ENCODE data around the gene MLST8. TPM values are rescaled to one million over a fixed set of nuclear protein-coding genes. Genes with fewer than 3 reads are reported as not detected.
A peak's percentile ranks its signal among the peaks of the same experiment; 100 is the strongest.

MLST8 gene
- total RNA-seq, 2 donors from 2014 or later, result 26.7 to 31.4 TPM

DNA sequence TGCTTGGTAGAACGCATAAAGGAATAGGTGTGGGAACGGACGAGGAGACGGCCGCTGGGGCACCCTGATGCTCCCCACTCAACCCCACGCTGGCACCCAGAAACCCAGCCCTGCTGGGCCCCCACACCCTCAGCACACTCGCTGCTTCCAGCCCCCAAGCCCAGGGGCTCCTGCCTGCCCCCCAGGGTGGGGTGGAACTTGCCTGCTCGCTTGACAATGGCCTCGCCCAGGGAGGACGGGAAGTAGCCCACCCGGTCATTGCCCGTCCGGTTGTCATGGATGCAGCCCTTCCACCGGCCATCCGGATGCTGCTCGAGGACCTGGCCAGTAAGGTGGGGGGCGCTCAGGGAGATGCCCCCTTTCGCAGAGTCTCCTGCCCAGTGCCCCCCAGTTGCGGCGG is 18.7 kb upstream of the MLST8 start:
- intact Hi-C loops (cut with DNase I, micrococcal nuclease), result no loop called here
- DNase-seq (no peak), ATAC-seq (no peak)

DNA sequence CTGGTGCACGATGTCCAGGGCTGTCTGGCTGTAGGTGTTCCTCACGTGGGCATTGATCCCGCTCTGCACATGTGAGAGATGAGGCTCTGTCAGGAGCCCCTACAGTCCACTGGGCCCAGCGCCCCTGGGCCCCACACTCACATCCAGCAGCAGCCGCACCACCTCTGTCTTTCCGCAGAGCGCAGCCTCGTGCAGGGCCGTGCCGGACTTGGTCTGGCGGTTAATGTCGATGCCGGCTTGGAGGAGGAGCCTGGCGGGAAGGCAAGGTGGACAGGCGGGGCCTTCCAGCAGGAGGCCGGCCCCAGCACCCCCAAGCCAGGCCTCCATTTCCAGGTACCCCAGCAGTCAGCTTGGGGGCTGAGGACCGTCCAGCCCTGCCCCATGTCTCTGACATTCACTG is 18.0 kb upstream of the MLST8 start:
- ATAC-seq, result peak; percentile 48
- DNase-seq, result no peak
- intact Hi-C loops (cut with DNase I, micrococcal nuclease), result no loop called here

GRCh38 chr16:2188395-2188794 is 16.9 kb upstream of the MLST8 start:
- DNase-seq (no peak), ATAC-seq (no peak)
- intact Hi-C loops (cut with DNase I, micrococcal nuclease), result no loop called here

GRCh38 chr16:2189252-2189893 is 15.9 kb upstream of the MLST8 start:
- intact Hi-C loops (cut with DNase I, micrococcal nuclease), result no loop called here

GRCh38 chr16:2190002-2190658 is 15.1 kb upstream of the MLST8 start:
- intact Hi-C loops (cut with DNase I, micrococcal nuclease), result no loop called here
- ATAC-seq, result no peak
- no peak for DNase-seq

More at GRCh38 chr16:2189252-2189893, 15.9 kb upstream of the MLST8 start:
- no peak for DNase-seq
- no peak for ATAC-seq

GRCh38 chr16:2190659-2191445 is 14.4 kb upstream of the MLST8 start:
- intact Hi-C loops (cut with DNase I, micrococcal nuclease), result no loop called here
- ATAC-seq, result no peak
- no peak for DNase-seq

GRCh38 chr16:2191446-2191706 is 13.9 kb upstream of the MLST8 start:
- ATAC-seq (no peak), DNase-seq (no peak)
- intact Hi-C loops (cut with DNase I, micrococcal nuclease), result no loop called here

DNA sequence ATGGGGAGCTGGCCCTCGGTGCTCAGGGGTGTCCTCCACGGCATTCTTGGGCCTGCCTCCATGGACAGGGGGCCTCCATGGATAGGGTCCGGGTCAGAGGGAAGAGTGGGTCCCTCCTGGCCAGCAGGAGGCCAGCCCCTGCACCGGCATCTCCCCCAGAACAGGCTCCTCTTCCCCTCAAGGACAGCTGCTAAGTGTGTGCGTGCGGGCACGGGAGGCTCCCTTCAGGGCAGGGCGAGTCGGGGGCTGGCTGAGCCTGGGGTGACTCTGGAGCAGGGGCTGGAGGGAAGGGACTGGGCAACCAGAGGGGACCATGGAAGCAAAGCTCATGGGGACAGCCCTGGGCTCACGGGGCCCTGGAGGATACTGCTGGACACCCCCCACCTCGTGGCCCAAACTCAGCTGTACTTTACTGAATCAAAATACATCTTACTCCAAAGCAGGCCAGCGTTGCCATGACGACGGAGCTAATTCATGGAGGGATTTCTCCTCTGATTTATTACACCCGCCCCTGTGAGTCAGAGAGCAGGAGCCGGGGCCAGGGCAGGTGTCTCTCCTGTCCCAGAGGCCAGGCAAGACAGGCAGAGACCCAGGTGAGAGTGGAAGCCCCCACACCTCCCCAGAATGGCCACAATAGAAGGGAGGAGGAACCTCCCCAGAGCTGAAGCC is 11.0 kb upstream of the MLST8 start:
- ATAC-seq, result no peak
- intact Hi-C loops (cut with DNase I, micrococcal nuclease), result no loop called here

GRCh38 chr16:2194852-2195321 is 10.4 kb upstream of the MLST8 start:
- DNase-seq, result peak; percentile 56 to 68
- ATAC-seq, result peak; percentile 94
- intact Hi-C loops (cut with DNase I, micrococcal nuclease), result no loop called here

More for the DNA sequence above, 11.0 kb upstream of the MLST8 start:
- no peak for DNase-seq

DNA sequence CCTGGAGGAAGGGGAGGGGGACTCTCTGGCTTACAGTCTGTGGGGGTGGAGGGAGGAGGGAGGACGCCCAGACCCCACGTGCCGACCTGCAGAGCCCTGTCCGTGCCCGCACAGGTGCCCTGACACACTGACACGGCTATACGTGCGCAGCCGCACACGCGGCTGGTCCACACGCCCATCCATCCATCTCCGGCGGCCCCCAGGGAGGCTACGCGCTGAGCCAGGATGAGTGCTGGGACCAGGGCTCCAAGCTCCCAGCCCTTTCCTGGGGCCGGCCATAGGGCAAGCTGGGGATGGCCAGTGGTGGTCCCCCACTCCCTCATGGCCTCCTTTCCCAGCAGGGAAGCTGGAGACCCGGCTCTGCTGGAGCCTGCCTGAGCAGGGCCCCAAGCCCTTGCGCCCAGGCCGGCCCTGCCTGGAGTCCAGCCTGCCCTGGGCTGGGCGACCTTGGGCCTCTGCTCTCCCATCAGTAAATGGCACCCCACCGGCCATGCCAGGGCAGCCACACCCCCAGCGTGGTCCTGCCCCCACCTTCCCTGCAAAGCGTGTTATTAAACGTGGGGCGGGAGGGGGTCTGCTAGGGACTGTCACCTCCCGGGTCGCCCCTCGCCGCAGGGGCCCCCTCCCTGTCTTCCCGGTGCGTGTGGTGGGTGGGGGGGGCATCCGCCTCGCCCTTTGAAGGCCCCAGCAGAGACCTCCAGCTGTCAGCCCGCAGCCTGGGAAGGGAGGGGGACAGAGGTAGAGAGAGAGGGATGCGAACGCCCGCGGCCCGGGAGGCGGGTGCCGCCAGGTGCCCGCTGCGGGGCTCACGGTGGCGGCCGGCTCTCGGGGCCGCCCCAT is 9.7 kb upstream of the MLST8 start:
- intact Hi-C loops (cut with DNase I, micrococcal nuclease), result no loop called here
- ATAC-seq (peak; percentile 39), DNase-seq (no peak)

- peak; percentile 33 for ATAC-seq
- no peak for DNase-seq
- intact Hi-C loops (cut with DNase I, micrococcal nuclease), result no loop called here
Observed at GRCh38 chr16:2196162-2196980, 8.9 kb upstream of the MLST8 start, which contains the start of gene CASKIN1. Gene CASKIN1 (minus strand): TSS chr16:2196605. CDS start chr16:2196432, 173 bp downstream.

DNA sequence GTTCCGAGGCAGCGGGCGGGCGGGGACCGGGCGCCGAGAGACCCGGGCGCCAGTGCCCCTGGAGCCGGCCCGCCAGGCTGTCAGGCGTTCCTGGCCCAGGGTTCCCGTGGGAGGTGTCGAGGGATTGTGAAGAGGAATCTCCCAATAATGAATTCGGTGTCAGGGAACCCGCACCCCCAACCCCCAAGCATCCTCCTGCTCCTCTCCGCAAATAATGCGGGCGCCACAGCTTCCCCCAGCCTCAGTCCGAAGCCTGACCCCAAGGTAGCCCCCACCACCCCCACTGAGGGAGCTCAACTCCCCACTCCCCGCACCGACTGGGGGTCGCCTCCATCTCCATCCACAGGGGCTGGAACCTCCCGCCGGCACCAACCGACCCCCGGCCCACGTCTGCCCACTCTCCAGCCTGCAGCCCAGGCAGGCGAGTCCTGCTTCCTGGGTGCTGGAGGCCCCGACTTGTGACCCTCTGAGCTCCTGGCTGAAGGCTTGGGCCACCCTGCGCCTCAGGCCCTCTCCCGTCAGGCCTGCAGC is 8.2 kb upstream of the MLST8 start:
- intact Hi-C loops (cut with DNase I, micrococcal nuclease), result no loop called here
- ATAC-seq, result no peak
- DNase-seq, result no peak

GRCh38 chr16:2197765-2198164 is 7.5 kb upstream of the MLST8 start:
- no peak for DNase-seq

GRCh38 chr16:2198283-2198682 is 7.0 kb upstream of the MLST8 start:
- intact Hi-C loops (cut with DNase I, micrococcal nuclease), result no loop called here
- DNase-seq, result no peak
- no peak for ATAC-seq

More at GRCh38 chr16:2197765-2198164, 7.5 kb upstream of the MLST8 start:
- intact Hi-C loops (cut with DNase I, micrococcal nuclease), result no loop called here
- ATAC-seq, result no peak

DNA sequence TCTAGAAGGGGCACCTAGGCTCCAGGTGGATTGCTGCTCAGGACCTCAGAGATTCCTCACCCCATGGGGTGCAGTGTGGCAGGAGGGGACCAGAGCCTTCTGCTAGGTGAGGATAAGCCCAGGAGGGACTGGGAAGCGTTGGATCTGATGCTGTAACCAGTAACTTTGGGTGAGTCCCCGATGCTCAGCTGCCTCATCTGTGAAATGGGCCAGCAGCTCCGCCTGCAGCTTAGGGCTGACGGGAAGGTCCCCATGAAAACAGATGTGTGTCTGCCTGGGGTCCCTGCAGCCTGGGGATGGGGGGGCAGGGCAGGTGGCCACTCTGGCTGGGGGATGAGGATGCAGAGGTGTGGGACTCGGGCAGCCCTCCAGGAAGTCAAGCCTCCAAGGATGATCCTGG is 6.2 kb upstream of the MLST8 start:
- DNase-seq (no peak), ATAC-seq (no peak)
- intact Hi-C loops (cut with DNase I, micrococcal nuclease), result no loop called here

DNA sequence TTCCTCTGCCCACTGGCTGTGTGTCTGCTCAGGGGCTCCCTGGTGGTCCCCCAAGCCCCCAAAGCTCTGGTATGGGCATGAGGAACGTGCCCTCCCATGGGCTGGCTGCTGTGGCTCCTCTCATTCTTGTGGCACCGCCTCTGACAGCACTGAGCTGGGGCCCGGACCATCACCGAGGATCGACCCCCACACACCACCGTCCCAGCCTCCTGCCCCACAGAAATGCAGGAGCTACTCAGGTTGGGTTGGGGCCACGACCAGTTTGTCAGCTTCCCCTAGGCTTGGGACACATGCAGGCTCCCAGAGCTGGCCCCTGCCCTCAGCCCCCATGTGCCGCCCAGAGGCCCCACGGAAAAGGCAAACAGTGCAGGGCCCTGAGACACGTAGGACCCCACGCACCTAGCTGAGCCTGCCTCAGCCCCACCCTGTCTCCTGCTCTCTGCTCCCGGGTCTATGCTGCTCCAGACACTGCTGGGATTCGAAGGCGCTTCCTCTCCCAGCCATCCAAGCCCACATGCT is 5.6 kb upstream of the MLST8 start:
- no peak for DNase-seq
- intact Hi-C loops (cut with DNase I, micrococcal nuclease), result no loop called here
- no peak for ATAC-seq

GRCh38 chr16:2200313-2200712 is 4.9 kb upstream of the MLST8 start:
- intact Hi-C loops (cut with DNase I, micrococcal nuclease), result no loop called here
- DNase-seq (no peak), ATAC-seq (no peak)
